Tibial nerve (tissue), 3 donors: ENCODE results near the gene PIM2.

ENCODE experiments used
- EP300 ChIP-seq, 2 donors: sonication (generic); formaldehyde crosslinking; IDR thresholded peaks; one replicate each; pipeline ENCODE4 v1.6.1; 2017; ENCODE audit warnings: antibody characterized with exemption in 2 of 2, mild to moderate bottlenecking in 1 of 2
- POLR2A ChIP-seq, 2 donors: fragments of 450-650 bp; IDR thresholded peaks; one replicate each; pipeline ENCODE4 v1.6.1; 2017; ENCODE audit warnings: antibody characterized with exemption in 2 of 2, mild to moderate bottlenecking in 2 of 2, moderate library complexity in 2 of 2

- TF ChIP-seq EP300 (IDR thresholded peaks at IDR 0.05) (no peak), POLR2A (IDR thresholded peaks at IDR 0.05) (no peak)
These were observed 35.1 kb downstream of the PIM2 start for GRCh38 chrX:48883729-48884128.
